Liver (tissue), 9 donors: ENCODE data around the gene RCOR1. TPM values are rescaled to one million over a fixed set of nuclear protein-coding genes. Genes with fewer than 3 reads are reported as not detected.

Experiments
- DNase-seq: peaks from one replicate; pipeline ENCODE4 v3.0.0-alpha.2; 2017; ENCODE audit warnings: low spot score
- H3K27ac ChIP-seq, 2 donors: one replicate each; pipeline ENCODE4 v1.7.0; 2013; ENCODE audit warnings: inconsistent platforms in 2 of 2, low read length in 2 of 2, control low read depth in 1 of 2, low read depth in 1 of 2, mild to moderate bottlenecking in 1 of 2
- H3K27me3 ChIP-seq, 4 donors: one replicate each; pipeline versions ENCODE4 v1.6.1 to v1.7.0; 2013; ENCODE audit warnings: low read length in 3 of 4, inconsistent platforms in 1 of 4, mild to moderate bottlenecking in 1 of 4, moderate library complexity in 1 of 4; ENCODE audit not compliant: control insufficient read depth in 4 of 4, insufficient read depth in 4 of 4
- H3K36me3 ChIP-seq, 4 donors: one replicate each; pipeline versions ENCODE4 v1.6.1 to v1.7.0; 2013; ENCODE audit warnings: low read length in 3 of 4, mild to moderate bottlenecking in 3 of 4, low read depth in 1 of 4, moderate library complexity in 1 of 4; ENCODE audit not compliant: control insufficient read depth in 4 of 4, insufficient read depth in 3 of 4
- H3K4me1 ChIP-seq, 4 donors: one replicate each; pipeline versions ENCODE4 v1.6.1 to v1.7.0; 2013; ENCODE audit warnings: low read length in 3 of 4, mild to moderate bottlenecking in 3 of 4, moderate library complexity in 1 of 4; ENCODE audit not compliant: control insufficient read depth in 4 of 4, insufficient read depth in 4 of 4
- H3K4me3 ChIP-seq, 3 donors: one replicate each; pipeline versions ENCODE4 v1.6.1 to v1.7.0; 2013; ENCODE audit warnings: low read length in 3 of 3, control low read depth in 1 of 3, low read depth in 1 of 3, mild to moderate bottlenecking in 1 of 3
- H3K9ac ChIP-seq, 2 donors: one replicate each; pipeline ENCODE4 v1.7.0; 2013; ENCODE audit warnings: low read length in 2 of 2, mild to moderate bottlenecking in 2 of 2, moderate library complexity in 2 of 2, control low read depth in 1 of 2, low read depth in 1 of 2
- H3K9me3 ChIP-seq, 4 donors: one replicate each; pipeline versions ENCODE4 v1.6.1 to v1.7.0; 2013; ENCODE audit warnings: low read length in 3 of 4; ENCODE audit not compliant: control insufficient read depth in 4 of 4
- CTCF ChIP-seq: fragments of 150-350 bp; IDR thresholded peaks from 2 replicates; pipeline ENCODE4 v1.5.1; 2017; ENCODE audit warnings: improper control_type of control experiment, low read depth, low read length; ENCODE audit not compliant: missing input control
- EGR1 ChIP-seq, 2 donors: IDR thresholded peaks; 2 replicates each; pipeline ENCODE4 v1.6.1; 2016 to 2018; ENCODE audit warnings: antibody characterized with exemption in 2 of 2, low read depth in 2 of 2
- FOXA1 ChIP-seq: IDR thresholded peaks from 2 replicates; pipeline ENCODE4 v1.6.1; 2016; ENCODE audit warnings: antibody characterized with exemption
- FOXA2 ChIP-seq: IDR thresholded peaks from 2 replicates; pipeline ENCODE4 v1.6.1; 2016; ENCODE audit warnings: antibody characterized with exemption
- GABPA ChIP-seq, 2 donors: IDR thresholded peaks in 1 of 2; conservative IDR thresholded peaks in 1 of 2; 2 replicates each; pipeline ENCODE4 v1.6.1; 2016; ENCODE audit warnings: antibody characterized with exemption in 2 of 2, mild to moderate bottlenecking in 1 of 2, moderate library complexity in 1 of 2
- HNF4A ChIP-seq, 2 donors: conservative IDR thresholded peaks; 2 replicates each; pipeline ENCODE4 v1.6.1; 2016; ENCODE audit warnings: antibody characterized with exemption in 2 of 2, mild to moderate bottlenecking in 2 of 2
- HNF4G ChIP-seq: IDR thresholded peaks from 2 replicates; pipeline ENCODE4 v1.6.1; 2016; ENCODE audit warnings: antibody characterized with exemption
- JUND ChIP-seq, 2 donors: IDR thresholded peaks; 2 replicates each; pipeline ENCODE4 v1.6.1; 2016; ENCODE audit warnings: antibody characterized with exemption in 2 of 2
- NR2F2 ChIP-seq: IDR thresholded peaks from 2 replicates; pipeline ENCODE4 v1.6.1; 2016; ENCODE audit warnings: antibody characterized with exemption
- RAD21 ChIP-seq, 2 donors: IDR thresholded peaks; 2 replicates each; pipeline ENCODE4 v1.6.1; 2016; ENCODE audit warnings: antibody characterized with exemption in 2 of 2, mild to moderate bottlenecking in 2 of 2
- REST ChIP-seq: IDR thresholded peaks from 2 replicates; pipeline ENCODE4 v1.6.1; 2016; ENCODE audit warnings: antibody characterized with exemption, mild to moderate bottlenecking
- RXRA ChIP-seq, 2 donors: IDR thresholded peaks; 2 replicates each; pipeline ENCODE4 v1.6.1; 2017 to 2018; ENCODE audit warnings: antibody characterized with exemption in 2 of 2, mild to moderate bottlenecking in 1 of 2
- SP1 ChIP-seq: IDR thresholded peaks from 2 replicates; pipeline ENCODE4 v1.6.1; 2018; ENCODE audit warnings: antibody characterized with exemption, mild to moderate bottlenecking
- TAF1 ChIP-seq: conservative IDR thresholded peaks from 2 replicates; pipeline ENCODE4 v1.6.1; 2016; ENCODE audit warnings: antibody characterized with exemption, mild to moderate bottlenecking
- YY1 ChIP-seq: IDR thresholded peaks from 2 replicates; pipeline ENCODE4 v1.6.1; 2016; ENCODE audit warnings: antibody characterized with exemption, mild to moderate bottlenecking
- ZBTB33 ChIP-seq: IDR thresholded peaks from 2 replicates; pipeline ENCODE4 v1.6.1; 2016; ENCODE audit warnings: antibody characterized with exemption
- WGBS: extraction: QIAGEN DNeasy Blood & Tissue Kit; methylation state at CpG from one replicate; pipeline ENCODE4 v1.1.7; 2013; 5-methylcytosine and 5-hydroxymethylcytosine counted together
- polyA plus RNA-seq, 2 donors: library from polyadenylated mRNA; stranded (reverse) in 1 of 2; unstranded in 1 of 2; fragments of 200-250 nt in 1 of 2; fragments of >200 nt in 1 of 2; fragmentation: Nextera tagmentation in 1 of 2; extraction: Ambion mirVana in 1 of 2; gene quantifications; one replicate each; pipeline versions ENCODE4 v1.2.1 to v1.2.3, GENCODE V29; 2013 to 2015
- total RNA-seq, 2 donors: library from RNA; depleted of rRNA; stranded (reverse); fragments of >200 nt; gene quantifications; one replicate each; pipeline ENCODE4 v1.2.3, GENCODE V29; 2014
- TF ChIP-seq, protein P1 (sequence below): IDR thresholded peaks from 2 replicates; pipeline ENCODE4 v1.6.1; 2016; ENCODE audit warnings: antibody characterized with exemption
- TF ChIP-seq, protein P2 (sequence below): IDR thresholded peaks from 2 replicates; pipeline ENCODE4 v1.6.1; 2016; ENCODE audit warnings: antibody characterized with exemption
- donor health status: healthy.
- donor health status: healthy.
- donor health status: healthy.
- donor health status: healthy.
- donor health status: healthy.

Gene RCOR1
- total and polyA plus RNA-seq, 4 donors, result 4.2 to 17.0 (median 5.7) TPM

DNA sequence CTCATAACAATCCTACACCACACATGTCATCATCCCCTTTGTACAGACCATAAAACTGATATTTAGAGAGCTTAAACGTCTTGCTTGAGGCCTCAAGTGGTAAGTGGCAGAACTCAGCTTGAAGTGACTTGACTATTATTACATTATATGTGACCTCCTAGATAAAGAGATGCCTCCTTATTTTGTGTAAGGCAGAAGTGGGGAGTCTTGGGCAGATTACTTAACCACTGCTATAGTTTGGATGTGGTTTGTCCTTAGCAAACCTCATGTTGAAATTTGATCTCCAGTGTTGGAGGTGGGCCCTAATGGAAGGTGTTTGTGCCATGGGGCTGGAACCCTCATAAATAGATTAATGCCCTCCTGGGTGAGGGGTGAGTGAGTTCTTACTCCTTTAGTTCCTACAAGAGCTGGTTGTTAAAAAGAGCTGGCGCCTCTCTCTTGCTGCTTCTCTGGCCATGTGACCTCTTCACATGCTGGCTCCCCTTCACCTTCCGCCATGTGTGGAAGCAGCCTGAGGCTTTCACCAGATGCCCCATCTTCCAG lies 37.4 kb downstream of the RCOR1 start:
- no peak overlapping the region for H3K27ac ChIP-seq
- no peak for DNase-seq
- no peaks in the 10 kb centered on the region for H3K36me3 ChIP-seq
- peaks cover 1 to 10% (median 5%) of the 10 kb centered on the region in 4 donors for H3K4me1 ChIP-seq
- no peak overlapping the region for H3K9ac ChIP-seq
- TF ChIP-seq TAF1 (no peak), HNF4G (no peak), GABPA (IDR thresholded peaks at IDR 0.05 in 1 of 2, conservative IDR thresholded peaks at IDR 0.05 in 1 of 2) (no peak), FOXA1 (no peak), HNF4A (conservative IDR thresholded peaks at IDR 0.05) (no peak), JUND (IDR thresholded peaks at IDR 0.05) (no peak)
- H3K27me3 ChIP-seq, result no peaks in the 10 kb centered on the region
- WGBS, result 80% methylated on average over 3 of the region's 3 CpGs
- H3K9me3 ChIP-seq, result no peaks in the 10 kb centered on the region
- H3K4me3 ChIP-seq, result no peak overlapping the region

- Histone ChIP-seq H3K36me3 (no peaks in the 10 kb centered on the region), H3K9ac (no peak overlapping the region), H3K4me3 (no peak overlapping the region), H3K27ac (no peak overlapping the region), H3K27me3 (no peaks in the 10 kb centered on the region), H3K4me1 (peaks cover 1 to 10% (median 5%) of the 10 kb centered on the region in 4 donors), H3K9me3 (no peaks in the 10 kb centered on the region)
- 80% methylated on average over 5 of the region's 5 CpGs for WGBS
- no peak for DNase-seq
- TF ChIP-seq NR2F2 (no peak), FOXA1 (no peak), JUND (IDR thresholded peaks at IDR 0.05) (no peak)
These were observed 38.0 kb downstream of the RCOR1 start for GRCh38 chr14:102630405-102630804.

DNA sequence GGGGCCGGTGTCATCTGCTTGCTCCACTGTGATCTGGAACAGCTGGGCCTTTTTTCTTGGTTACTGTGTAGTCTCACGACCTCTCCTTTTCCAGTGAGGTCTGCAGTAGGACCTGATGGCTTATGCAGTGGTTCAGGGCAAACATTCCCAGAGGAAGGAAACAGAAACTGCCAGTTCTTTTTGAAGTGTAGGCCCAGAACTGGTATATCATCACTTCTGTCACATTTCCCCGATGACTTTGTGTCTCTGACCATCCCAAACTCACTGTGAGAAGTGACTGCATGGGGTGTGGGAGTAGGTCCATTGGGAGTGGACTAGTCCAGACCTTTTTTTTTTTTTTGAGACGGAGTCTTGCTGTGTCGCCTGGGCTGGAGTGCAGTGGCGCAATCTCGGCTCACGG lies 38.4 kb downstream of the RCOR1 start:
- no peaks in the 10 kb centered on the region for H3K9me3 ChIP-seq
- no peak for TF ChIP-seq JUND (IDR thresholded peaks at IDR 0.05)
- TF ChIP-seq FOXA1, result no peak
- TF ChIP-seq ZBTB33, result no peak
- TF ChIP-seq YY1, result no peak
- no peak for TF ChIP-seq FOXA2
- TF ChIP-seq NR2F2, result no peak
- TF ChIP-seq, protein P1, sequence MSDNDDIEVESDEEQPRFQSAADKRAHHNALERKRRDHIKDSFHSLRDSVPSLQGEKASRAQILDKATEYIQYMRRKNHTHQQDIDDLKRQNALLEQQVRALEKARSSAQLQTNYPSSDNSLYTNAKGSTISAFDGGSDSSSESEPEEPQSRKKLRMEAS, result no peak
- TF ChIP-seq RXRA (IDR thresholded peaks at IDR 0.05), result no peak
- no peak for TF ChIP-seq EGR1 (IDR thresholded peaks at IDR 0.05; ENCODE audit: low read depth in 2 of 2)
- TF ChIP-seq, protein P2, sequence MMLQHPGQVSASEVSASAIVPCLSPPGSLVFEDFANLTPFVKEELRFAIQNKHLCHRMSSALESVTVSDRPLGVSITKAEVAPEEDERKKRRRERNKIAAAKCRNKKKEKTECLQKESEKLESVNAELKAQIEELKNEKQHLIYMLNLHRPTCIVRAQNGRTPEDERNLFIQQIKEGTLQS, result no peak
- TF ChIP-seq RAD21 (IDR thresholded peaks at IDR 0.05), result no peak
- TF ChIP-seq CTCF, result no peak
- TF ChIP-seq SP1, result no peak
- no peak for TF ChIP-seq HNF4G
- no peak for TF ChIP-seq TAF1
- TF ChIP-seq REST, result no peak
- no peak overlapping the region for H3K9ac ChIP-seq
- H3K4me3 ChIP-seq, result no peak overlapping the region
- H3K4me1 ChIP-seq, result peaks cover 0 to 6% (median 4%) of the 10 kb centered on the region in 4 donors
- no peak overlapping the region for H3K27ac ChIP-seq
- WGBS, result 92% methylated on average over 8 of the region's 8 CpGs
- no peak for DNase-seq
- H3K27me3 ChIP-seq, result no peaks in the 10 kb centered on the region
- no peaks in the 10 kb centered on the region for H3K36me3 ChIP-seq
